Breast epithelium (tissue), 4 donors: ENCODE data around the gene HDLBP. TPM values are rescaled to one million over a fixed set of nuclear protein-coding genes. Genes with fewer than 3 reads are reported as not detected.

Experiments used
- DNase-seq, 2 donors: peaks; one replicate each; pipeline ENCODE4 v3.0.0-alpha.2; 2019; ENCODE audit warnings: low spot score in 2 of 2
- H3K27ac ChIP-seq, 2 donors: fragments of 200-600 bp; sonication (generic) in 1 of 2; one replicate each; pipeline ENCODE4 v1.5.1; 2016 to 2019; ENCODE audit warnings: mild to moderate bottlenecking in 1 of 2
- H3K27me3 ChIP-seq, 2 donors: fragments of 200-600 bp; sonication (generic) in 1 of 2; one replicate each; pipeline versions ENCODE4 v1.5.1 to v1.6.0; 2017 to 2019; ENCODE audit warnings: control low read depth in 1 of 2, mild to moderate bottlenecking in 1 of 2
- H3K36me3 ChIP-seq: fragments of 200-600 bp; one replicate; pipeline ENCODE4 v1.5.1; 2019
- H3K4me1 ChIP-seq, 2 donors: fragments of 200-600 bp; sonication (generic); one replicate each; pipeline ENCODE4 v1.5.1; 2016 to 2019; ENCODE audit warnings: control low read depth in 1 of 2
- H3K4me3 ChIP-seq, 3 donors: fragments of 200-600 bp; sonication (generic); 1 replicate in 2 of 3; 2 replicates in 1 of 3; pipeline ENCODE4 v1.5.1; 2016 to 2019; ENCODE audit warnings: mild to moderate bottlenecking in 3 of 3, moderate library complexity in 2 of 3
- H3K9me3 ChIP-seq, 2 donors: fragments of 200-600 bp; sonication (generic) in 1 of 2; one replicate each; pipeline ENCODE4 v1.5.1; 2016 to 2019; ENCODE audit warnings: control low read depth in 1 of 2
- CTCF ChIP-seq, 3 donors: fragments of 450-650 bp; IDR thresholded peaks; one replicate each; pipeline ENCODE4 v1.5.1; 2016 to 2017; ENCODE audit warnings: antibody characterized with exemption in 3 of 3, mild to moderate bottlenecking in 3 of 3, moderate library complexity in 3 of 3
- POLR2A ChIP-seq: fragments of 450-650 bp; IDR thresholded peaks from one replicate; pipeline ENCODE4 v1.6.1; 2016; ENCODE audit warnings: antibody characterized with exemption, mild to moderate bottlenecking, moderate library complexity
- POLR2AphosphoS5 ChIP-seq, 3 donors: sonication (generic); formaldehyde crosslinking; IDR thresholded peaks; one replicate each; pipeline ENCODE4 v1.6.1; 2017; ENCODE audit warnings: antibody characterized with exemption in 3 of 3
- intact Hi-C: fragments of 100-400 bp; cut with DNase I; formaldehyde crosslinking; loops from one replicate; pipeline ENCODE4 v1.15.1; 2023; ENCODE audit warnings: low total_unique reads
- total RNA-seq, 3 donors: library from RNA; depleted of rRNA; stranded (reverse); fragments of >200 nt; gene quantifications; one replicate each; pipeline ENCODE4 v1.1.0, GENCODE V29; 2016

Gene HDLBP
- total RNA-seq, 3 donors from 2014 or later: 339 to 515 (median 383) TPM

DNA sequence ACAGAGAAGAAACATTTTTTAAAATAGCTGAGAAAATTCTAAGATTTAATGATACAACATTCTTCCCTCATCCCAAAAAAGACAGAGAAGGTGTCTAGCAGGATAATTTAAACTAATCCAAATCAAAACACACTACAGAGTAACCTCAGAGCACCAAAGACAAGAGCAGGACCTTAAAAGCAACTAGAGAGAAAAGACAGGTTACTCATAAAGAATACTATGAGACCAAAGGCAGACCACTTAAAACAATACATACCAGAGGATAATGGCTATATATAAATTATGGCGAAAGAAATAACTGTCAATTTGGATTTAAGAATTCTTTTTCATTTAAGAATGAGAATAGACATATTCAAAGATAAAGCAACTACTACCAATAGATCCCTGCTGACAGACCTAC lies 40.0 kb downstream of the HDLBP start:
- Histone ChIP-seq H3K4me3 (no peak overlapping the region), H3K4me1 (peaks cover 7 to 14% of the 10 kb centered on the region in 2 donors), H3K27me3 (no peaks in the 10 kb centered on the region), H3K27ac (no peak overlapping the region), H3K9me3 (no peaks in the 10 kb centered on the region), H3K36me3 (no peaks in the 10 kb centered on the region)
- TF ChIP-seq POLR2AphosphoS5 (IDR thresholded peaks at IDR 0.05): no peak
- TF ChIP-seq CTCF (IDR thresholded peaks at IDR 0.05): no peak
- TF ChIP-seq POLR2A: no peak
- intact Hi-C loops: no loop called here
- DNase-seq: no peak

DNA sequence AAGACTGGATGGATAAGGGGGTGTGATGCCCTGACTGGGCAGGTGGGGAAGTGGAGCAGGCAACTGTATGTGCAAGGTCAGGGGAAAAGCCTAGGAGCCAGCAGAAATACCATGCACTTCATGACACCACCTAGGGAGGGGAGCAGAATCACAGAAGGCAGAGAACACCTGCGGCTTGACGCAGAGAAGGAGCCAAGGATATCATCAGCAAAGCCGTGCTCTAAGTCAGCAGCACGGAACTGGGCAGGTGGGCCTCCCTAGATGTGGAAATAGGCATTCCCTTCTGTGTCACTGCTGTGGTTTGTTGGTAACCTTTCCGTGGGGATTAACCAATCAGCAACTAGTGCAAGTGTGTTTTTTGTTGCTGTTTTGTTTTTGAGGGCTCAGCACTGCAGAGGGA lies 41.3 kb downstream of the HDLBP start:
- no peak for TF ChIP-seq POLR2AphosphoS5 (IDR thresholded peaks at IDR 0.05)
- no peak for TF ChIP-seq CTCF (IDR thresholded peaks at IDR 0.05)
- no peak for TF ChIP-seq POLR2A
- H3K27me3 ChIP-seq: no peaks in the 10 kb centered on the region
- no peak overlapping the region for H3K4me3 ChIP-seq
- peak overlapping the region in 1 of 2 donors; percentile 92 for H3K27ac ChIP-seq
- DNase-seq: no peak
- H3K36me3 ChIP-seq: no peaks in the 10 kb centered on the region
- intact Hi-C loops: no loop called here
- H3K4me1 ChIP-seq: peaks cover 9 to 21% of the 10 kb centered on the region in 2 donors
- no peaks in the 10 kb centered on the region for H3K9me3 ChIP-seq

GRCh38 chr2:241273210-241274020 lies 42.1 kb downstream of the HDLBP start:
- H3K4me1 ChIP-seq: peaks cover 9 to 28% of the 10 kb centered on the region in 2 donors
- no peaks in the 10 kb centered on the region for H3K36me3 ChIP-seq
- H3K4me3 ChIP-seq: peak overlapping the region; percentile 87 to 99 (median 96)
- TF ChIP-seq POLR2AphosphoS5 (IDR thresholded peaks at IDR 0.05) (no peak), POLR2A (no peak), CTCF (IDR thresholded peaks at IDR 0.05) (no peak)
- H3K9me3 ChIP-seq: no peaks in the 10 kb centered on the region
- DNase-seq: no peak
- intact Hi-C loops: no loop called here
- H3K27ac ChIP-seq: peak overlapping the region; percentile 92 to 95
- H3K27me3 ChIP-seq: no peaks in the 10 kb centered on the region

DNA sequence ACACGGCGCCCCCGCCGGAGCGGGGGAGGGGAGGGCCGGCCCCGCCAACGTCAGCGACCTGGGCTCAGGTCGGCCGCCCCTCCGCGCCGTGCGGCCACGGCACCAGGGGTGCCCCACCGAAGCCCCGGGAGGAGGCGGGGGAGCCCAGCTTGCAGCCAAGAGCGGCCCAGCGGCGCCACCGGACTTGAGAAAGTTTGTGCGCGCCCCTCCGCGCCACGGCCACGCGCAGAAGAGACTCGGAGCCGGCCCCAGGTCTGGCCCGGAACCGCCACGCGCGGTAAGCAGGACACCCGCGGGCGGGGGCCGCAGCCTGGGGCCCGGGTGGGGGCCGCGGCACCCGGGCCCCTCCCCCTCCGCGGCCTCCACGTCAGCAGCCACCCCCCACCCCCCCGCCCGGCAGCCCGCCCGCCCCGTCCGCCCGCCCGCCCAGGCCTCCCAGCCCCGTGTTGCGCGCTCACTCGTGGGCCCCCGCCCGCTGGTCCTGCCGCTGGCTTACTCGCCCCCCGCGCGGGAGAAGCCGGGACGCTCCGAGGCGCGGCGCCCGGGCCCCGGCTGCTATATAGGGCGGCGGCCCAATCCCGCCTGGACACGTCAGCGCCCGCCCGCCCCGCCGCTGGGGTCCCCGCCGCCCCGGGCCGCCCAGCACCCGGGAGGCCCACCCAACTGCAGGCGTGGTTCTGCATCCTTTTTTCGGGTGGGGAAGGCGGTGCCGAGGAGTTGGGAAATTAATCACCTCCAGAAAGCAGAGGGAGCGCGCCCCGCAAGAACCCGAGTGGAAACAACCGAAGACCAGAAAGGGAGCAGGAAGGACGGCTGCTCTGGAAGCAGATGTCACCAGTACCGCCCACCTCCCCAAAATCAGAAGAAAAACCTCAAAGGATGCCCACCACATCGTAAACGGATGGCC lies 42.9 kb downstream of the HDLBP start:
- intact Hi-C loops: no loop called here
- DNase-seq: peak in 1 of 2 donors; percentile 54

DNA sequence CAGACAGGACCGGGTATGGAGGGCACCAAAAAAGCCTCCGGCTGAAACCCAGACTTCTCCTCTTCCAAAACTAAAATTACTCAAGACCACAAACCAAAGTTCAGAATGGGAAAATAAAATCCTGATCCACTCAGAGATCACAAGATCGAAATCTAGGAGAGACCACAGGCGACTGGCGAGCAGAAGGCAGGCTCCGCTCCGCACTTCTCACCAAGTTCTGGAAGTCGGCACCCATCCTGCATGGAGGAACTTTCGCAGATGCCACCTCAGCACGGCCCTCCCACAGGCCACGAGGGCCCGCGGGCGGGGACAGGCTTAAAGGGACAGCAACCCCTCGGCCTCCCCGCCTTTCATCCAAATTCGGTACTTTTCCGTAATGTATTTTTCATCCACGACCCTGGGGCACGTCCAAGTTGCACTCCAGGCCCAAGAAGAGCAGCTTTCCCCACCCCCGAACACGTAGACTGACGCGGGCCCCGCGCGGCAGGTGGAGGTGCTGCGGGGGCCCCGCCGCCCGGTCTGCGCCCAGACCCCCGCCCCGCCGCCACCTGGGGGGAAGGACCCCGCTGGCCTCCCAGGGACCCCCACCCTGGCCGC lies 43.7 kb downstream of the HDLBP start:
- no peaks in the 10 kb centered on the region for H3K36me3 ChIP-seq
- DNase-seq: peak; percentile 83 to 89
- H3K9me3 ChIP-seq: no peaks in the 10 kb centered on the region
- peaks cover 9 to 29% of the 10 kb centered on the region in 2 donors for H3K4me1 ChIP-seq
- peak overlapping the region; percentile 87 to 99 (median 96) for H3K4me3 ChIP-seq
- TF ChIP-seq CTCF (IDR thresholded peaks at IDR 0.05) (no peak), POLR2AphosphoS5 (IDR thresholded peaks at IDR 0.05) (peak; percentile 49 to 69 (median 50))
- no peaks in the 10 kb centered on the region for H3K27me3 ChIP-seq
- intact Hi-C loops: no loop called here
- peak overlapping the region; percentile 92 to 95 for H3K27ac ChIP-seq

More for the DNA sequence above, 42.9 kb downstream of the HDLBP start:
- Histone ChIP-seq H3K4me3 (peak overlapping the region; percentile 87 to 99 (median 96)), H3K27me3 (no peaks in the 10 kb centered on the region), H3K27ac (peak overlapping the region; percentile 92 to 95), H3K9me3 (no peaks in the 10 kb centered on the region), H3K36me3 (no peaks in the 10 kb centered on the region), H3K4me1 (peaks cover 9 to 29% of the 10 kb centered on the region in 2 donors)
- TF ChIP-seq POLR2AphosphoS5 (IDR thresholded peaks at IDR 0.05): peak in 1 of 3 donors; percentile 51
- TF ChIP-seq POLR2A: no peak
